ENCODE data around the gene CETP.

GRCh38 chr16:56998352-56998751, 36.6 kb downstream of the CETP start:
- TF ChIP-seq CTCF (IDR thresholded peaks at IDR 0.05; ENCODE audit: control extremely low read depth in 1 of 3, insufficient read depth in 1 of 3, low read depth in 1 of 3, low read length in 3 of 3): no peak
- no peak for TF ChIP-seq POLR2AphosphoS5 (IDR thresholded peaks at IDR 0.05; ENCODE audit: low read depth, low read length)
- no peak for TF ChIP-seq EZH2 (IDR thresholded peaks at IDR 0.05; ENCODE audit: low read depth, low read length, severe bottlenecking)
- no peak for TF ChIP-seq JUND (IDR thresholded peaks at IDR 0.05; ENCODE audit: low read length)
- TF ChIP-seq BRCA1 (IDR thresholded peaks at IDR 0.05; ENCODE audit: low read depth, low read length): no peak
- no peak for TF ChIP-seq POLR2A (IDR thresholded peaks at IDR 0.05; ENCODE audit: control extremely low read depth in 1 of 2, low read depth in 2 of 2, low read length in 2 of 2)
- no peak for TF ChIP-seq YY1 (IDR thresholded peaks at IDR 0.05; ENCODE audit: low read depth, low read length)
- no peak for TF ChIP-seq HDAC6 (IDR thresholded peaks at IDR 0.05; ENCODE audit: low read depth, low read length)
- TF ChIP-seq CEBPB (IDR thresholded peaks at IDR 0.05; ENCODE audit: low read depth, low read length): no peak
- no peak for TF ChIP-seq PHF8 (conservative IDR thresholded peaks at IDR 0.05; ENCODE audit: low read depth, low read length)
